GM19467 (cell line): Measurements from ENCODE around the gene TMC2.
"Not testable (repeated sequence)": the region's sequence is repeated elsewhere in the genome, so short reads cannot be mapped to it uniquely, and the experiment has no call there.

Source experiments
- ATAC-seq: cut with Tn5 transposase; IDR thresholded peaks from one replicate; pipeline ENCODE4 v1.9.1; 2021; ENCODE audit warnings: mild to moderate bottlenecking, moderate library complexity; ENCODE audit not compliant: unreplicated experiment

TMC2 gene, protein sequence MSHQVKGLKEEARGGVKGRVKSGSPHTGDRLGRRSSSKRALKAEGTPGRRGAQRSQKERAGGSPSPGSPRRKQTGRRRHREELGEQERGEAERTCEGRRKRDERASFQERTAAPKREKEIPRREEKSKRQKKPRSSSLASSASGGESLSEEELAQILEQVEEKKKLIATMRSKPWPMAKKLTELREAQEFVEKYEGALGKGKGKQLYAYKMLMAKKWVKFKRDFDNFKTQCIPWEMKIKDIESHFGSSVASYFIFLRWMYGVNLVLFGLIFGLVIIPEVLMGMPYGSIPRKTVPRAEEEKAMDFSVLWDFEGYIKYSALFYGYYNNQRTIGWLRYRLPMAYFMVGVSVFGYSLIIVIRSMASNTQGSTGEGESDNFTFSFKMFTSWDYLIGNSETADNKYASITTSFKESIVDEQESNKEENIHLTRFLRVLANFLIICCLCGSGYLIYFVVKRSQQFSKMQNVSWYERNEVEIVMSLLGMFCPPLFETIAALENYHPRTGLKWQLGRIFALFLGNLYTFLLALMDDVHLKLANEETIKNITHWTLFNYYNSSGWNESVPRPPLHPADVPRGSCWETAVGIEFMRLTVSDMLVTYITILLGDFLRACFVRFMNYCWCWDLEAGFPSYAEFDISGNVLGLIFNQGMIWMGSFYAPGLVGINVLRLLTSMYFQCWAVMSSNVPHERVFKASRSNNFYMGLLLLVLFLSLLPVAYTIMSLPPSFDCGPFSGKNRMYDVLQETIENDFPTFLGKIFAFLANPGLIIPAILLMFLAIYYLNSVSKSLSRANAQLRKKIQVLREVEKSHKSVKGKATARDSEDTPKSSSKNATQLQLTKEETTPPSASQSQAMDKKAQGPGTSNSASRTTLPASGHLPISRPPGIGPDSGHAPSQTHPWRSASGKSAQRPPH

DNA sequence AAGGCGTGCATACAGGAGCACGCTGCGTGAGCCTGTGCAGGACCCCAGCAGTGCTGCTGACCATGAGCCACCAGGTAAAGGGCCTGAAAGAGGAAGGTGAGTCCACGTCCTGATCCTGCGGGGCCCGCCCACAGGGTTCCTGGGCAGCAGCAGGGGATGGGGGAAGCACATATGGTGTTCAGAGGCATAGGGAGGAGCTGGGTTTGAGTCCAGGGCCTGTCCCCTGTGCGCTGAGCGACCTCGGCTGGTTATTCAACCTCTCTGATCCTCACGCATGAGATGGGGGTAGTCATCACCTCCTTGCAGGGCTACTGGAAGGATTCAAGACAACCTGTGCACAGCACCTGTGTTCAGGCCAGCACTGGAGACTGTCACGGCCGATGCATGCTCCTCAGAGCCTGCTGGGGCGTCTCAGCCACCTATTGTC is at the start of gene TMC2:
Gene TMC2 (plus strand): TSS at position 14 of the 427 bp plus-strand sequence. CDS start 49 bp downstream, at position 63.
- ATAC-seq: no peak

GRCh38 chr20:2502808-2503384 is 33.5 kb upstream of the TMC2 start:
- ATAC-seq: not testable (repeated sequence)

DNA sequence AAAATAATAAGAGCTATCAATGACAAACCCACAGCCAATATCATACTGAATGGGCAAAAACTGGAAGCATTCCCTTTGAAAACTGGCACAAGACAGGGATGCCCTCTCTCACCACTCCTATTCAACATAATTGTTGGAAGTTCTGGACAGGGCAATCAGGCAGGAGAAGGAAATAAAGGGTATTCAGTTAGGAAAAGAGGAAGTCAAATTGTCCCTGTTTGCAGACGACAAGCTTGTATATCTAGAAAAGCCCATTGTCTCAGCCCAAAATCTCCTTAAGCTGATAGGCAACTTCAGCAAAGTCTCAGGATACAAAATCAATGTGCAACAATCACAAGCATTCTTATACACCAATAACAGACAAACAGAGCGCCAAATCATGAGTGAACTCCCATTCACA is 31.6 kb upstream of the TMC2 start:
- not testable (repeated sequence) for ATAC-seq

- not testable (repeated sequence) for ATAC-seq
Observed at GRCh38 chr20:2506426-2506825, 29.9 kb upstream of the TMC2 start.

DNA sequence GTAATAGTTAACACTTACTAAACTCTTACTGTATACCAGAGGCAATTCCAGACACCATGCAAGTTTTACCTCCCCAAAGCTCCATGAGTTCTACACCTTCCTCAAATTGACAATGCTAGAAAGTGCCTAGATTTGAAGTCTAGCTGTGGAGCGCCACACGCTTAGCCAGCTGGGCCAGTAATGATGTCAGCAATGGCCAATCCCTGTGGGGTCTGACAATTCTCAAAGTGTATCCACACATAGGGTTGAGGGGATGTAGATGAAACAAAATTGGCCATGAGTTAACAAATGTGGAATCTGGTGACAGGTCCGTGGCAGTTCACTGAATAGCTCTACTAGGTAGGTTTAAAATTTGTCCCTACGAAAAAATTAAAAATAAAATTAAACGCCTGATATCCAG is 28.9 kb upstream of the TMC2 start:
- ATAC-seq: no peak

GRCh38 chr20:2507875-2508630 is 28.3 kb upstream of the TMC2 start:
- no peak for ATAC-seq

GRCh38 chr20:2508631-2509467 is 27.5 kb upstream of the TMC2 start, which contains the start of gene ZNF343:
TSS of gene ZNF343 (minus strand) at chr20:2508915. CDS start at chr20:2493895, 15,020 bp downstream.
- peak; percentile 93 for ATAC-seq

- ATAC-seq: no peak
Observed at GRCh38 chr20:2509468-2509781, 26.9 kb upstream of the TMC2 start.

GRCh38 chr20:2509794-2510193 is 26.6 kb upstream of the TMC2 start:
- no peak for ATAC-seq

DNA sequence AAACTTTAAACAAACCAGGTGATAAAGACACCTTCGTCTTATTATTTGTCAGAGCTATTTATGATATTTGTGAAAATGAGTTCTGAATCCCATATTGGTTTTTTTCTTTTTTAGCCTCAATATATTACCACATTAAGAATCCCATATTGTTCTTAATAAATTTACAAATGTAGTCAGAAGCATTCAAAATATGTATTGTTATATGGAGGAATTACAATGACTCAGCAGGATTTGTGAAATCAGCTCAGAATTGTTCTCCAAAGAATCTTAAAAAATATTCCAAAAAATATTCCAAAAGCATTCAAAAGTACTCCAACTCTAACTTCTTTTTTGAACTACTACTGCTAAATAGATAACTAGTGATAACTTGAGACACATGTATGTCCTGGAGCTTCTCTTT is 21.2 kb upstream of the TMC2 start:
- no peak for ATAC-seq

GRCh38 chr20:2516399-2516798 is 20.0 kb upstream of the TMC2 start:
- no peak for ATAC-seq

GRCh38 chr20:2518096-2518495 is 18.3 kb upstream of the TMC2 start:
- ATAC-seq: no peak

DNA sequence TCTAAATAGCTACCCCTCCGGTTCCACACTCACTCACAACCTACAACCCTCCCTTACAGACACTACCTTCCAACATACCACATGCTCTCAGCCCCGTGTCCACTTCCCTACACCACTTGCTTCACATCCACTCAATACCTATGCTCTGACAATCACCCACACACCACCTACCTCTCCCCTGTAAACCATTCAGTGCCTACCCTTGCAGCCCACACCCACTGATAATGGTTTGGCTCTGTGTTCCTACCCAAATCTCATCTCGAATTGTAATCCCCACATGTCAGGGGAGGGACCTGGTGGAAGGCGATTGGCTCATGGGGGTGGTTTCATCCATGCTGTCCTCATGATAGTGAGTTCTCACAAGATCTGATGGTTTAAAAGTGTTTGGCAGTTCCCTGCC is 17.8 kb upstream of the TMC2 start:
- no peak for ATAC-seq

GRCh38 chr20:2519115-2519809 is 17.1 kb upstream of the TMC2 start:
- ATAC-seq: no peak

DNA sequence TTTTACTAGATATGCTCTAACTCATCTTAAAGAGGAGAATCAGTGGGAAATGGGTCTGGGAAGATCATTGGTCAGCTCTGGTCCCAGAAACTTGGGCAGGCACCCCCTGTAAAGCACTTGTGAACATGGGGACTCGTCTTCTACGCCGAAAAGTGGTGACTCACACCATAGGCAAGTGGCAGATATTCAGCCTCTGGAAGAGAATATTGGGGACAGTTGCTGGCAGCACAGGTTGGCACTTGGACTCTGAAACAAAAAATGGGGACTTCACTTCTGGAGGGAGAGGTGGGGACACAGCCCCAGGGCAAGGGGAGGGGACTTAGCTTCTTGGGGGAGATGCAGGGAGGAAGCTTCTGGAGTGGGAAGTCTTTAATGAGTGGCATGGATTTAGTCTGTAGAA is 15.8 kb upstream of the TMC2 start:
- no peak for ATAC-seq

- no peak for ATAC-seq
Observed at GRCh38 chr20:2521369-2522305, 14.7 kb upstream of the TMC2 start.

DNA sequence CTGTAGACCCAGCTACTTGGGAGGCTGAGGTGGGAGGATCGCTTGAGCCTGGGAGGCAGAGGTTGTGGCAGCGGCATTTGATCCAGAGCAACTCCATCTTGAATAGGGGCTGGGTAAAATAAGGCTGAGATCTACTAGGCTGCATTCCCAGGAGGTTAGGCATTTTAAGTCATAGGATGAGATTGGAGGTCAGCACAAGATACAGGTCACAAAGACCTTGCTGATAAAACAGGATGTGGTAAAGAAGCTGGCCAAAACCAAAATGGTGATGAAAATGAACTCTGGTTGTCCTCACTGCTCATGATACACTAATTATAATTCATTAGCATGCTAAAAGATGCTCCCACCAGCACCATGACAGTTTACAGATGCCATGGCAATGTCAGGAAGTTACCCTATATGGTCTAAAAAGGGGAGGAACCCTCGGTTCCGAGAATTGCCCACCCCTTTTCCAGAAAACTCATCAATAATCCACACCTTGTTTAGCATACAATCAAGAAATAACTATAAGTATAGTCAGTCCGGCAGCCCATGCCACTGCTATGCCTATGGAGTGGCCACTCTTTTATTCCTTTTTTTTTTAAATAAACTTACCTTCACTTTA is 13.4 kb upstream of the TMC2 start:
- not testable (repeated sequence) for ATAC-seq
